ENCODE data around the gene EXOC4. TPM values are rescaled to one million over a fixed set of nuclear protein-coding genes. Genes with fewer than 3 reads are reported as not detected.

The EXOC4 gene
- total RNA-seq, 1 experiment from 2014 or later = 75.8 TPM

GRCh38 chr7:133635541-133635940 is 382.7 kb downstream of the EXOC4 start:
- H2BK5ac ChIP-seq (ENCODE audit: insufficient read length, low read length) = no peak overlapping the region
- no CpG with 5 or more reads among the region's 1 CpG for WGBS (ENCODE audit: extremely low coverage, insufficient read length, low lambda C conversion rate)
- no peak overlapping the region for H2BK15ac ChIP-seq (ENCODE audit: low read depth, low read length)
- Mint-ChIP-seq H3K27me3 (ENCODE audit: low read depth) (no peaks in the 10 kb centered on the region), H3K4me3 (no peak overlapping the region), H3K27ac (no peak overlapping the region), H3K36me3 (ENCODE audit: insufficient read depth in 1 of 3, low read depth in 3 of 3) (no peaks in the 10 kb centered on the region), H3K4me1 (no peaks in the 10 kb centered on the region), H3K9me3 (no peaks in the 10 kb centered on the region)
- H3K14ac ChIP-seq (ENCODE audit: insufficient read depth, low read length) = no peak overlapping the region
- no peak overlapping the region for H3K4ac ChIP-seq (ENCODE audit: low read depth, low read length)
- H2AK5ac ChIP-seq (ENCODE audit: insufficient read length, low read length) = no peak overlapping the region
- H2BK20ac ChIP-seq (ENCODE audit: low read depth, low read length, poor library complexity, severe bottlenecking) = no peak overlapping the region
- no peak overlapping the region for H4K91ac ChIP-seq (ENCODE audit: insufficient read length, low read depth, low read length)
- no peaks in the 10 kb centered on the region for H4K20me1 ChIP-seq (ENCODE audit: control insufficient read depth, insufficient read depth, insufficient read length)
- no peak overlapping the region for H3K4me2 ChIP-seq (ENCODE audit: insufficient read depth, insufficient read length, low read length)
- no peaks in the 10 kb centered on the region for H3K27me3 ChIP-seq (ENCODE audit: insufficient read depth, low read length)
- no peak for TF ChIP-seq CTCF (conservative IDR thresholded peaks at IDR 0.05)
- no peaks in the 10 kb centered on the region for H3K9me3 ChIP-seq (ENCODE audit: control insufficient read depth, low read depth, low read length)
- no peak overlapping the region for H2AFZ ChIP-seq (ENCODE audit: low read length)
- H3K23ac ChIP-seq (ENCODE audit: insufficient read length, low read depth, low read length) = no peak overlapping the region
- no peak overlapping the region for H3K9ac ChIP-seq (ENCODE audit: extremely low read depth, insufficient read length, low read length)
- no peaks in the 10 kb centered on the region for H3K23me2 ChIP-seq (ENCODE audit: insufficient read length, low read depth, low read length, poor library complexity, severe bottlenecking)
- H3K4me1 ChIP-seq (ENCODE audit: insufficient read depth, low read length) = no peaks in the 10 kb centered on the region; the same call in 1 of the 2 replicates
- H2BK12ac ChIP-seq (ENCODE audit: insufficient read length, low read depth, low read length) = no peak overlapping the region
- H4K8ac ChIP-seq (replicated peaks; ENCODE audit: insufficient read length, low read depth, low read length) = no peak overlapping the region
- no peaks in the 10 kb centered on the region for H3K79me1 ChIP-seq (ENCODE audit: insufficient read depth, low read depth, low read length, poor library complexity, severe bottlenecking)
- H3K56ac ChIP-seq (ENCODE audit: insufficient read length, low read depth, low read length) = no peak overlapping the region
- no peak overlapping the region for H3K18ac ChIP-seq (ENCODE audit: insufficient read length, low read depth, low read length)
- no peaks in the 10 kb centered on the region for H3K79me2 ChIP-seq (ENCODE audit: insufficient read depth, low read length)
- DNase-seq = no peak
- H4K5ac ChIP-seq (ENCODE audit: insufficient read length, low read depth, low read length) = no peak overlapping the region
- no peak overlapping the region for H3T11ph ChIP-seq (ENCODE audit: low read length)
- no peak overlapping the region for H3K27ac ChIP-seq (ENCODE audit: insufficient read length, low read depth, low read length)
- H2BK120ac ChIP-seq (ENCODE audit: low read depth, low read length, poor library complexity, severe bottlenecking) = no peak overlapping the region
